ENCODE results near the gene PITPNC1. TPM values are rescaled to one million over a fixed set of nuclear protein-coding genes. Genes with fewer than 3 reads are reported as not detected.

PITPNC1 gene
- total and polyA plus RNA-seq, 2 experiments from 2014 or later = 5.8 to 7.3 TPM

DNA sequence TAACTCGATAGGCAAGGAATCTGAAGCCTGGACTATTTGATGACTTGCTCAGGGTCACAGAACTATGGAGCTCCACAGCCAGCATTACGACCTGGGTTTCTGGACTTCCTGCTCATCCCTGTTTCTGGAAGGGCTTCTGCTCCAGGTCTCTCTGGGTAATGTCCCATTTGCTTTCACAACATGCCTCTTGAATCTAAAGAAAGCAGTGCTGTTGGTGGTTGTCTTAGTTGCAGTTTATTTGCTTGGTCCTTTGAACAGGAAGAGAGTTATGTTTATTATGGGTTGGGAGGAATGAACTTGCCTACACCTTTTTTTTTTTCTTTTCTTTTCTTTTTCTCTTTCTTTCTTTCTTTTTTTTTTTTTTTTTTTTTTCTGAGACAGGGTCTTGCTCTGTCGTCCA, 84.8 kb downstream of the PITPNC1 start:
- 96 to 98% methylated on average over 3 of the region's 3 CpGs for WGBS, 2 experiments (ENCODE audit: low coverage in 1 of 2, low lambda C conversion rate in 2 of 2, missing lambda C conversion rate in 2 of 2)

GRCh38 chr17:67466251-67466796, 89.2 kb downstream of the PITPNC1 start:
- Histone ChIP-seq H3K36me3 (ENCODE audit: low read depth) (no peaks in the 10 kb centered on the region), H3K9me2 (ENCODE audit: insufficient read depth) (no peaks in the 10 kb centered on the region), H3K4me2 (ENCODE audit: unreplicated experiment) (no peak overlapping the region), H3K27ac (no peak overlapping the region), H3F3A (ENCODE audit: insufficient read depth) (no peaks in the 10 kb centered on the region), H3K27me3 (replicated peaks; ENCODE audit: insufficient read depth) (no peaks in the 10 kb centered on the region), H2AFZ (no peak overlapping the region), H3K4me3 (no peak overlapping the region), H3K9ac (no peak overlapping the region), H4K20me1 (ENCODE audit: insufficient read depth) (no peaks in the 10 kb centered on the region), H3K9me3 (ENCODE audit: low read depth) (no peaks in the 10 kb centered on the region), H3K79me2 (ENCODE audit: insufficient read depth) (peaks cover 30% of the 10 kb centered on the region), H3K4me1 (ENCODE audit: insufficient read depth) (no peaks in the 10 kb centered on the region)
- TF ChIP-seq EZH2 (IDR thresholded peaks at IDR 0.05; ENCODE audit: insufficient read depth, poor library complexity, severe bottlenecking) = no peak
- TF ChIP-seq EZH2phosphoT487 (IDR thresholded peaks at IDR 0.05; ENCODE audit: insufficient read depth, low read depth) = no peak
- in situ Hi-C loops (cut with MboI) = no loop called here
- DNase-seq = no peak
- WGBS, 2 experiments (ENCODE audit: low coverage in 1 of 2, low lambda C conversion rate in 2 of 2, missing lambda C conversion rate in 2 of 2) = 92% methylated on average over 4 of the region's 4 CpGs

More for the DNA sequence above, 84.8 kb downstream of the PITPNC1 start:
- Histone ChIP-seq H3K4me3 (no peak overlapping the region), H3K9ac (no peak overlapping the region), H3K79me2 (ENCODE audit: insufficient read depth) (peaks cover 50% of the 10 kb centered on the region), H3K4me1 (ENCODE audit: insufficient read depth) (no peaks in the 10 kb centered on the region), H3F3A (ENCODE audit: insufficient read depth) (no peaks in the 10 kb centered on the region), H3K27ac (no peak overlapping the region), H3K36me3 (ENCODE audit: low read depth) (no peaks in the 10 kb centered on the region), H3K27me3 (replicated peaks; ENCODE audit: insufficient read depth) (no peaks in the 10 kb centered on the region), H3K9me3 (ENCODE audit: low read depth) (no peaks in the 10 kb centered on the region), H3K9me2 (ENCODE audit: insufficient read depth) (no peaks in the 10 kb centered on the region), H3K4me2 (ENCODE audit: unreplicated experiment) (no peak overlapping the region), H4K20me1 (ENCODE audit: insufficient read depth) (no peaks in the 10 kb centered on the region), H2AFZ (no peak overlapping the region)
- TF ChIP-seq EZH2phosphoT487 (IDR thresholded peaks at IDR 0.05; ENCODE audit: insufficient read depth, low read depth) = no peak
- TF ChIP-seq EZH2 (IDR thresholded peaks at IDR 0.05; ENCODE audit: insufficient read depth, poor library complexity, severe bottlenecking) = no peak
- in situ Hi-C loops (cut with MboI) = no loop called here
- DNase-seq = no peak

- no peaks in the 10 kb centered on the region for H3K9me3 ChIP-seq (ENCODE audit: low read depth)
- H2AFZ ChIP-seq = no peak overlapping the region
- no peaks in the 10 kb centered on the region for H3K9me2 ChIP-seq (ENCODE audit: insufficient read depth)
- no peaks in the 10 kb centered on the region for H3K27me3 ChIP-seq (replicated peaks; ENCODE audit: insufficient read depth)
- no peak overlapping the region for H3K27ac ChIP-seq
- H3K4me2 ChIP-seq (ENCODE audit: unreplicated experiment) = no peak overlapping the region
- in situ Hi-C loops (cut with MboI) = no loop called here
- DNase-seq = no peak
- H4K20me1 ChIP-seq (ENCODE audit: insufficient read depth) = no peaks in the 10 kb centered on the region
- H3K4me3 ChIP-seq = no peak overlapping the region
- no peaks in the 10 kb centered on the region for H3F3A ChIP-seq (ENCODE audit: insufficient read depth)
- TF ChIP-seq EZH2phosphoT487 (IDR thresholded peaks at IDR 0.05; ENCODE audit: insufficient read depth, low read depth) (no peak), EZH2 (IDR thresholded peaks at IDR 0.05; ENCODE audit: insufficient read depth, poor library complexity, severe bottlenecking) (no peak)
- H3K4me1 ChIP-seq (ENCODE audit: insufficient read depth) = no peaks in the 10 kb centered on the region
- peaks cover 28% of the 10 kb centered on the region for H3K79me2 ChIP-seq (ENCODE audit: insufficient read depth)
- H3K36me3 ChIP-seq (ENCODE audit: low read depth) = no peaks in the 10 kb centered on the region
- WGBS, 2 experiments (ENCODE audit: low coverage in 1 of 2, low lambda C conversion rate in 2 of 2, missing lambda C conversion rate in 2 of 2) = 90% methylated on average over 7 to 8 of the region's 8 CpGs
- H3K9ac ChIP-seq = no peak overlapping the region
Measured at GRCh38 chr17:67467500-67468455, 90.7 kb downstream of the PITPNC1 start.

GRCh38 chr17:67469208-67469980, 92.3 kb downstream of the PITPNC1 start:
- Histone ChIP-seq H3K79me2 (ENCODE audit: insufficient read depth) (peaks cover 38% of the 10 kb centered on the region), H2AFZ (no peak overlapping the region), H3K4me1 (ENCODE audit: insufficient read depth) (peaks cover 7% of the 10 kb centered on the region), H3K27me3 (replicated peaks; ENCODE audit: insufficient read depth) (no peaks in the 10 kb centered on the region), H3K9me3 (ENCODE audit: low read depth) (no peaks in the 10 kb centered on the region), H3K27ac (no peak overlapping the region), H3K9ac (no peak overlapping the region), H4K20me1 (ENCODE audit: insufficient read depth) (no peaks in the 10 kb centered on the region), H3K9me2 (ENCODE audit: insufficient read depth) (no peaks in the 10 kb centered on the region), H3K4me3 (no peak overlapping the region), H3K4me2 (ENCODE audit: unreplicated experiment) (no peak overlapping the region), H3F3A (ENCODE audit: insufficient read depth) (peaks cover 7% of the 10 kb centered on the region; the same call in 1 of the 2 replicates), H3K36me3 (ENCODE audit: low read depth) (no peaks in the 10 kb centered on the region)
- in situ Hi-C loops (cut with MboI) = no loop called here
- no peak for DNase-seq
- TF ChIP-seq EZH2phosphoT487 (IDR thresholded peaks at IDR 0.05; ENCODE audit: insufficient read depth, low read depth) = no peak
- TF ChIP-seq EZH2 (IDR thresholded peaks at IDR 0.05; ENCODE audit: insufficient read depth, poor library complexity, severe bottlenecking) = no peak
- WGBS, 2 experiments (ENCODE audit: low coverage in 1 of 2, low lambda C conversion rate in 2 of 2, missing lambda C conversion rate in 2 of 2) = 86 to 87% methylated on average over 12 to 13 of the region's 13 CpGs

Data from GM23248 (cell line).